HCT116 (cell line): Measurements from ENCODE around the gene RMND5A.

ENCODE experiments used
- CBX3 ChIP-seq: IDR thresholded peaks from 2 replicates; pipeline ENCODE4 v1.6.1; 2012; ENCODE audit warnings: low read depth
- ELF1 ChIP-seq: IDR thresholded peaks from 2 replicates; pipeline ENCODE4 v1.6.1; 2012; ENCODE audit warnings: low read depth, borderline replicate concordance
- EZH2 ChIP-seq: fragments of 200-600 bp; sonication (generic); IDR thresholded peaks from 2 replicates; pipeline ENCODE4 v1.6.1; 2017; ENCODE audit warnings: antibody characterized with exemption, mixed run types
- EZH2phosphoT487 ChIP-seq: fragments of 200-600 bp; IDR thresholded peaks from 2 replicates; pipeline ENCODE4 v1.6.1; 2018; ENCODE audit warnings: antibody characterized with exemption, borderline replicate concordance
- JUND ChIP-seq: IDR thresholded peaks from 2 replicates; pipeline ENCODE4 v1.6.1; 2012
- POLR2A ChIP-seq: IDR thresholded peaks from 2 replicates; pipeline ENCODE4 v1.7.0; 2011; ENCODE audit warnings: borderline replicate concordance; ENCODE audit not compliant: insufficient read depth, insufficient read length; ENCODE audit errors: extremely low read depth
- YY1 ChIP-seq: IDR thresholded peaks from 2 replicates; pipeline ENCODE4 v1.6.1; 2011; ENCODE audit warnings: low read length, low read depth, moderate library complexity, mild to moderate bottlenecking; ENCODE audit not compliant: insufficient replicate concordance; ENCODE audit errors: extremely low read depth
- ZNF274 ChIP-seq: fragments of 200-500 bp; sonication (Bioruptor generic); IDR thresholded peaks from 2 replicates; pipeline ENCODE4 v1.6.1; 2014; ENCODE audit warnings: mild to moderate bottlenecking, low read depth, low read length, inconsistent platforms
- TF ChIP-seq, protein P1 (sequence below), 3 experiments: fragments of 200-600 bp in 1 of 3; sonication (generic) in 1 of 3; IDR thresholded peaks in 2 of 3; conservative IDR thresholded peaks in 1 of 3; 2 replicates each; pipeline ENCODE4 v1.5.1; 2012 to 2017; ENCODE audit warnings: low read depth in 2 of 3, low read length in 2 of 3, antibody characterized with exemption in 1 of 3, borderline replicate concordance in 1 of 3, control low read depth in 1 of 3, mild to moderate bottlenecking in 1 of 3, mixed read lengths in 1 of 3, mixed run types in 1 of 3, moderate library complexity in 1 of 3; ENCODE audit not compliant: insufficient read depth in 1 of 3
- TF ChIP-seq, protein P2 (sequence below): IDR thresholded peaks from 2 replicates; pipeline ENCODE4 v1.6.1; 2012
- TF ChIP-seq, protein P3 (sequence below): IDR thresholded peaks from 2 replicates; pipeline ENCODE4 v1.6.1; 2012; ENCODE audit warnings: low read depth
- TF ChIP-seq, protein P4 (sequence below): IDR thresholded peaks from 2 replicates; pipeline ENCODE4 v1.6.1; 2011; ENCODE audit warnings: mild to moderate bottlenecking, low read length, moderate library complexity; ENCODE audit not compliant: insufficient replicate concordance; ENCODE audit errors: extremely low read depth

DNA sequence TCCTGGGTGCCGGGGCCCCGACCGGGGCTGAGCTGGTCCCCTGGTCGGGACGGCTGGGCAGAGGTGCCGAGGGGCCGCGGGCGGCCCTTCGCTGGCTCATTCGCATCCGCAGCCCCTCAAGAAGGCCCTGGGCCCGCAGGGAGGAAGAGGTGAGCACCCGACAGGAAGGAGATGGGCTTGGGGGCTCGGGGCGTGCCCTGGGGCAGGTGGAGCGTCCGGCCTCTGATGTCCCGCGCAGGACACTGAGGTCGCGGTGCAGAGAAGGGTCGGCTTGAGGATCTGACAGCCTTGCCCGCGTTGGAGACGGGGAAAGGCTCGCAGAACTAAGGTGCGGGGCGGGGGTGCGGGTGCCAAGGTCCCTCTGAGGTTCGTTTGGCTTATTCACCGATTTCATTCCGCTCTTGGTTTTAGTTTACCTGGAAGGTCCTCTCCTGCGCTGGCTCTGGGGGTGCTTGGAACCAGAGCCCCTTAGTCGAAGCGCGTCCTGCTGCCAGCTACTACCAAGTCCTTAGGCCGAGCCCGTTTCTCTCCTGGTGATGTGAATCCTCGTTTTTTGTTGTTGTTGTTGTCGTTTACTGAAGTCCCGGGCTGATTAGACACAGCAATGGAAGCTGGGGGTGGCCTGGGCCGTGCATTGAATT, 89.5 kb downstream of the RMND5A start:
- TF ChIP-seq, protein P1, sequence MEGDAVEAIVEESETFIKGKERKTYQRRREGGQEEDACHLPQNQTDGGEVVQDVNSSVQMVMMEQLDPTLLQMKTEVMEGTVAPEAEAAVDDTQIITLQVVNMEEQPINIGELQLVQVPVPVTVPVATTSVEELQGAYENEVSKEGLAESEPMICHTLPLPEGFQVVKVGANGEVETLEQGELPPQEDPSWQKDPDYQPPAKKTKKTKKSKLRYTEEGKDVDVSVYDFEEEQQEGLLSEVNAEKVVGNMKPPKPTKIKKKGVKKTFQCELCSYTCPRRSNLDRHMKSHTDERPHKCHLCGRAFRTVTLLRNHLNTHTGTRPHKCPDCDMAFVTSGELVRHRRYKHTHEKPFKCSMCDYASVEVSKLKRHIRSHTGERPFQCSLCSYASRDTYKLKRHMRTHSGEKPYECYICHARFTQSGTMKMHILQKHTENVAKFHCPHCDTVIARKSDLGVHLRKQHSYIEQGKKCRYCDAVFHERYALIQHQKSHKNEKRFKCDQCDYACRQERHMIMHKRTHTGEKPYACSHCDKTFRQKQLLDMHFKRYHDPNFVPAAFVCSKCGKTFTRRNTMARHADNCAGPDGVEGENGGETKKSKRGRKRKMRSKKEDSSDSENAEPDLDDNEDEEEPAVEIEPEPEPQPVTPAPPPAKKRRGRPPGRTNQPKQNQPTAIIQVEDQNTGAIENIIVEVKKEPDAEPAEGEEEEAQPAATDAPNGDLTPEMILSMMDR (IDR thresholded peaks at IDR 0.05 in 2 of 3, conservative IDR thresholded peaks at IDR 0.05 in 1 of 3; ENCODE audit: borderline replicate concordance in 1 of 3, insufficient read depth in 1 of 3, low read depth in 2 of 3, low read length in 2 of 3) = no peak
- TF ChIP-seq POLR2A (no peak), JUND (no peak), EZH2 (no peak), CBX3 (no peak), EZH2phosphoT487 (no peak), YY1 (no peak), ZNF274 (no peak), ELF1 (no peak)
- TF ChIP-seq, protein P2, sequence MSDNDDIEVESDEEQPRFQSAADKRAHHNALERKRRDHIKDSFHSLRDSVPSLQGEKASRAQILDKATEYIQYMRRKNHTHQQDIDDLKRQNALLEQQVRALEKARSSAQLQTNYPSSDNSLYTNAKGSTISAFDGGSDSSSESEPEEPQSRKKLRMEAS = no peak
- TF ChIP-seq, protein P3, sequence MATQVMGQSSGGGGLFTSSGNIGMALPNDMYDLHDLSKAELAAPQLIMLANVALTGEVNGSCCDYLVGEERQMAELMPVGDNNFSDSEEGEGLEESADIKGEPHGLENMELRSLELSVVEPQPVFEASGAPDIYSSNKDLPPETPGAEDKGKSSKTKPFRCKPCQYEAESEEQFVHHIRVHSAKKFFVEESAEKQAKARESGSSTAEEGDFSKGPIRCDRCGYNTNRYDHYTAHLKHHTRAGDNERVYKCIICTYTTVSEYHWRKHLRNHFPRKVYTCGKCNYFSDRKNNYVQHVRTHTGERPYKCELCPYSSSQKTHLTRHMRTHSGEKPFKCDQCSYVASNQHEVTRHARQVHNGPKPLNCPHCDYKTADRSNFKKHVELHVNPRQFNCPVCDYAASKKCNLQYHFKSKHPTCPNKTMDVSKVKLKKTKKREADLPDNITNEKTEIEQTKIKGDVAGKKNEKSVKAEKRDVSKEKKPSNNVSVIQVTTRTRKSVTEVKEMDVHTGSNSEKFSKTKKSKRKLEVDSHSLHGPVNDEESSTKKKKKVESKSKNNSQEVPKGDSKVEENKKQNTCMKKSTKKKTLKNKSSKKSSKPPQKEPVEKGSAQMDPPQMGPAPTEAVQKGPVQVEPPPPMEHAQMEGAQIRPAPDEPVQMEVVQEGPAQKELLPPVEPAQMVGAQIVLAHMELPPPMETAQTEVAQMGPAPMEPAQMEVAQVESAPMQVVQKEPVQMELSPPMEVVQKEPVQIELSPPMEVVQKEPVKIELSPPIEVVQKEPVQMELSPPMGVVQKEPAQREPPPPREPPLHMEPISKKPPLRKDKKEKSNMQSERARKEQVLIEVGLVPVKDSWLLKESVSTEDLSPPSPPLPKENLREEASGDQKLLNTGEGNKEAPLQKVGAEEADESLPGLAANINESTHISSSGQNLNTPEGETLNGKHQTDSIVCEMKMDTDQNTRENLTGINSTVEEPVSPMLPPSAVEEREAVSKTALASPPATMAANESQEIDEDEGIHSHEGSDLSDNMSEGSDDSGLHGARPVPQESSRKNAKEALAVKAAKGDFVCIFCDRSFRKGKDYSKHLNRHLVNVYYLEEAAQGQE = no peak
- TF ChIP-seq, protein P4, sequence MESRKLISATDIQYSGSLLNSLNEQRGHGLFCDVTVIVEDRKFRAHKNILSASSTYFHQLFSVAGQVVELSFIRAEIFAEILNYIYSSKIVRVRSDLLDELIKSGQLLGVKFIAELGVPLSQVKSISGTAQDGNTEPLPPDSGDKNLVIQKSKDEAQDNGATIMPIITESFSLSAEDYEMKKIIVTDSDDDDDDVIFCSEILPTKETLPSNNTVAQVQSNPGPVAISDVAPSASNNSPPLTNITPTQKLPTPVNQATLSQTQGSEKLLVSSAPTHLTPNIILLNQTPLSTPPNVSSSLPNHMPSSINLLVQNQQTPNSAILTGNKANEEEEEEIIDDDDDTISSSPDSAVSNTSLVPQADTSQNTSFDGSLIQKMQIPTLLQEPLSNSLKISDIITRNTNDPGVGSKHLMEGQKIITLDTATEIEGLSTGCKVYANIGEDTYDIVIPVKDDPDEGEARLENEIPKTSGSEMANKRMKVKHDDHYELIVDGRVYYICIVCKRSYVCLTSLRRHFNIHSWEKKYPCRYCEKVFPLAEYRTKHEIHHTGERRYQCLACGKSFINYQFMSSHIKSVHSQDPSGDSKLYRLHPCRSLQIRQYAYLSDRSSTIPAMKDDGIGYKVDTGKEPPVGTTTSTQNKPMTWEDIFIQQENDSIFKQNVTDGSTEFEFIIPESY = no peak
